HEK293 (cell line): ENCODE data around the gene AKNA.

Source experiments
- CTCF ChIA-PET: fragments of 350-600 bp; formaldehyde crosslinking; extraction: SDS; loops from one replicate; lab custom pipeline; 2021; ENCODE audit warnings: antibody characterized with exemption; lab: Yijun Ruan, JAX
- POLR2A ChIA-PET: fragments of 300-600 bp; formaldehyde crosslinking; extraction: SDS; loops from one replicate; lab custom pipeline; 2020; ENCODE audit warnings: antibody characterized with exemption, inconsistent platforms; lab: Yijun Ruan, JAX
- H3K27ac ChIP-seq: fragments of 200-500 bp; sonication (Bioruptor generic); 2 replicates; pipeline ENCODE4 v1.5.1; 2014; ENCODE audit warnings: low read depth, low read length, control low read depth, inconsistent platforms; ENCODE audit errors: extremely low read depth
- H3K36me3 ChIP-seq, 2 experiments: fragments of 200-500 bp in 1 of 2; sonication (Bioruptor generic) in 1 of 2; 1 replicate in 1 of 2; 2 replicates in 1 of 2; pipeline ENCODE4 v1.5.1; 2014 to 2017; ENCODE audit warnings: inconsistent platforms in 2 of 2, low read length in 2 of 2; ENCODE audit not compliant: control insufficient read depth in 2 of 2, insufficient read depth in 1 of 2
- H3K4me1 ChIP-seq: fragments of 200-500 bp; sonication (Bioruptor generic); 2 replicates; pipeline ENCODE4 v1.5.1; 2014; ENCODE audit warnings: mild to moderate bottlenecking, low read length, inconsistent platforms; ENCODE audit not compliant: control insufficient read depth, insufficient read depth
- H3K4me3 ChIP-seq: 2 replicates; pipeline ENCODE4 v1.5.1; 2011; ENCODE audit warnings: low read depth, mild to moderate bottlenecking, control low read depth, low read length, moderate library complexity
- H3K9me3 ChIP-seq: fragments of 200-500 bp; sonication (Bioruptor generic); 2 replicates; pipeline ENCODE4 v1.5.1; 2014; ENCODE audit warnings: low read depth, low read length, inconsistent platforms; ENCODE audit not compliant: control insufficient read depth, insufficient read depth
- AEBP2 ChIP-seq: fragments of 450-650 bp; formaldehyde crosslinking; IDR thresholded peaks from 2 replicates; pipeline ENCODE4 v1.5.1; 2016; ENCODE audit warnings: missing biosample characterization, missing genetic modification characterization, borderline replicate concordance
- HOXD13 ChIP-seq: sonication (generic); formaldehyde crosslinking; IDR thresholded peaks from 2 replicates; pipeline ENCODE4 v1.8.0; 2022; ENCODE audit warnings: missing genetic modification reagents, borderline replicate concordance
- REPIN1 ChIP-seq: fragments of 450-650 bp; formaldehyde crosslinking; IDR thresholded peaks from 2 replicates; pipeline ENCODE4 v1.5.1; 2017; ENCODE audit warnings: missing biosample characterization, missing genetic modification characterization, low read depth
- SP2 ChIP-seq: fragments of 450-650 bp; formaldehyde crosslinking; IDR thresholded peaks from 2 replicates; pipeline ENCODE4 v1.5.1; 2016; ENCODE audit warnings: missing biosample characterization, missing genetic modification characterization
- ZBTB48 ChIP-seq: fragments of 450-650 bp; formaldehyde crosslinking; IDR thresholded peaks from 2 replicates; pipeline ENCODE4 v1.5.1; 2016; ENCODE audit warnings: missing biosample characterization, missing genetic modification characterization
- ZEB2 ChIP-seq: fragments of 450-650 bp; formaldehyde crosslinking; IDR thresholded peaks from 2 replicates; pipeline ENCODE4 v1.5.1; 2016; ENCODE audit warnings: missing biosample characterization, missing genetic modification characterization
- ZFP41 ChIP-seq: fragments of 450-650 bp; formaldehyde crosslinking; IDR thresholded peaks from 2 replicates; pipeline ENCODE4 v1.5.1; 2016; ENCODE audit warnings: missing biosample characterization, missing genetic modification characterization, borderline replicate concordance
- ZFP69B ChIP-seq: fragments of 450-650 bp; formaldehyde crosslinking; IDR thresholded peaks from 2 replicates; pipeline ENCODE4 v1.5.1; 2016; ENCODE audit warnings: missing biosample characterization, missing genetic modification characterization
- ZNF132 ChIP-seq: fragments of 450-650 bp; formaldehyde crosslinking; IDR thresholded peaks from 2 replicates; pipeline ENCODE4 v1.5.1; 2017; ENCODE audit warnings: missing biosample characterization, missing genetic modification characterization, borderline replicate concordance
- ZNF248 ChIP-seq: fragments of 450-650 bp; formaldehyde crosslinking; IDR thresholded peaks from 2 replicates; pipeline ENCODE4 v1.5.1; 2017; ENCODE audit warnings: missing biosample characterization, missing genetic modification characterization
- ZNF266 ChIP-seq: fragments of 450-650 bp; formaldehyde crosslinking; IDR thresholded peaks from 2 replicates; pipeline ENCODE4 v1.5.1; 2016; ENCODE audit warnings: missing biosample characterization, missing genetic modification characterization, low read depth
- ZNF398 ChIP-seq: fragments of 450-650 bp; formaldehyde crosslinking; IDR thresholded peaks from 2 replicates; pipeline ENCODE4 v1.5.1; 2017; ENCODE audit warnings: missing biosample characterization, missing genetic modification characterization
- ZNF416 ChIP-seq: fragments of 450-650 bp; formaldehyde crosslinking; IDR thresholded peaks from 2 replicates; pipeline ENCODE4 v1.5.1; 2016; ENCODE audit warnings: missing biosample characterization, missing genetic modification characterization
- ZNF624 ChIP-seq: fragments of 450-650 bp; formaldehyde crosslinking; IDR thresholded peaks from 2 replicates; pipeline ENCODE4 v1.5.1; 2017; ENCODE audit warnings: missing biosample characterization, missing genetic modification characterization
- ZNF785 ChIP-seq: fragments of 450-650 bp; formaldehyde crosslinking; IDR thresholded peaks from 2 replicates; pipeline ENCODE4 v1.5.1; 2016; ENCODE audit warnings: missing biosample characterization, missing genetic modification characterization
- TF ChIP-seq, protein P1 (sequence below): fragments of 450-650 bp; IDR thresholded peaks from 2 replicates; pipeline ENCODE4 v1.5.1; 2018; ENCODE audit warnings: missing biosample characterization, missing genetic modification characterization
- TF ChIP-seq, protein P2 (sequence below): fragments of 450-650 bp; formaldehyde crosslinking; IDR thresholded peaks from 2 replicates; pipeline ENCODE4 v1.5.1; 2016; ENCODE audit warnings: missing biosample characterization, missing genetic modification characterization, borderline replicate concordance
- TF ChIP-seq, protein P3 (sequence below): fragments of 450-650 bp; formaldehyde crosslinking; IDR thresholded peaks from 2 replicates; pipeline ENCODE4 v1.5.1; 2017; ENCODE audit warnings: missing biosample characterization, missing genetic modification characterization

AKNA gene

DNA sequence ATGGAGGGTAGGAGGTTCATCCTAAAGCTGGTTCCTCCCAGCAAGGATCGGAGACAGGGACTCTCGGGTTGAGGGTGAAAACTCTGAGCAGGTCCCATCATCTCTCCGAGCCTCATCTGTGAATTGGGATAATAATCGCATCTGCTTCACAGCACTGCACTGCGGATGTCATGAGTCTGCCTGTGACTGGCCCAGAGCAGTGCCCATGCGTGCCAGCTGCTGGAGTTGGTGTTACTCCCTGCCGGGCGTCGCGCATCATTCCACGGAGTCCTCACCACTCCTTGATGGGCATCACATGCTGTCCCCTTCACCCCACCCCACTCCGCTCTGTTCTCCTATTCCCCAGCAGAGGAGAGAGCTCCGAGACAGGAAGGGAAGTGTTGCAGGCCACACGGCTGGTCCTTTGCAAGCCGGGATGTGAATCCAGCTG is 100.0 kb downstream of the AKNA start (continued):
- TF ChIP-seq HOXD13 (CRISPR knock-in tag) (no peak), ZFP41 (tag by site-specific recombination) (no peak), ZNF132 (tag by site-specific recombination) (no peak)

- Histone ChIP-seq H3K36me3 (peaks cover 0 to 7% of the 10 kb centered on the region in 2 experiments; a peak in 1 of 3 replicates), H3K27ac (no peak overlapping the region), H3K4me3 (no peak overlapping the region), H3K9me3 (no peaks in the 10 kb centered on the region), H3K4me1 (no peaks in the 10 kb centered on the region)
- TF ChIP-seq ZNF624 (tag by site-specific recombination) = no peak
- ChIA-PET POLR2A (interaction anchor here (1.4 kb wide), 1 partner anchor 178 kb away, joined by 3 read pairs; no protein-coding TSS in a partner anchor), CTCF (interaction anchor here (0.6 to 8.5 kb wide), 6 partner anchors 132 to 204 kb away, joined by 3 to 225 read pairs (median 6); partner anchors contain the start of gene COL27A1)
Observed at GRCh38 chr9:114287001-114287762, 100.6 kb downstream of the AKNA start.

GRCh38 chr9:114286146-114286679 is 101.6 kb downstream of the AKNA start:
- CTCF ChIA-PET = interaction anchor here (0.5 to 1.6 kb wide), 7 partner anchors 14 to 203 kb away, joined by 3 to 6 read pairs (median 3); no protein-coding TSS in a partner anchor
- POLR2A ChIA-PET = no interaction called here
- no peaks in the 10 kb centered on the region for H3K4me1 ChIP-seq

More at GRCh38 chr9:114286146-114286679, 101.6 kb downstream of the AKNA start:
- Histone ChIP-seq H3K27ac (no peak overlapping the region), H3K4me3 (no peak overlapping the region), H3K36me3 (peaks cover 0 to 5% of the 10 kb centered on the region in 2 experiments; a peak in 1 of 3 replicates), H3K9me3 (no peaks in the 10 kb centered on the region)
- TF ChIP-seq, protein P1, sequence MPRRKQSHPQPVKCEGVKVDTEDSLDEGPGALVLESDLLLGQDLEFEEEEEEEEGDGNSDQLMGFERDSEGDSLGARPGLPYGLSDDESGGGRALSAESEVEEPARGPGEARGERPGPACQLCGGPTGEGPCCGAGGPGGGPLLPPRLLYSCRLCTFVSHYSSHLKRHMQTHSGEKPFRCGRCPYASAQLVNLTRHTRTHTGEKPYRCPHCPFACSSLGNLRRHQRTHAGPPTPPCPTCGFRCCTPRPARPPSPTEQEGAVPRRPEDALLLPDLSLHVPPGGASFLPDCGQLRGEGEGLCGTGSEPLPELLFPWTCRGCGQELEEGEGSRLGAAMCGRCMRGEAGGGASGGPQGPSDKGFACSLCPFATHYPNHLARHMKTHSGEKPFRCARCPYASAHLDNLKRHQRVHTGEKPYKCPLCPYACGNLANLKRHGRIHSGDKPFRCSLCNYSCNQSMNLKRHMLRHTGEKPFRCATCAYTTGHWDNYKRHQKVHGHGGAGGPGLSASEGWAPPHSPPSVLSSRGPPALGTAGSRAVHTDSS (tag by site-specific recombination) = no peak
- TF ChIP-seq REPIN1 (tag by site-specific recombination) (no peak), ZNF398 (no peak), ZBTB48 (tag by site-specific recombination) (no peak), SP2 (no peak), ZNF248 (tag by site-specific recombination) (no peak), ZFP69B (no peak), ZNF785 (tag by site-specific recombination) (no peak), ZNF266 (no peak), ZNF416 (no peak), AEBP2 (tag by site-specific recombination) (no peak), ZEB2 (tag by site-specific recombination) (no peak)
- TF ChIP-seq, protein P2, sequence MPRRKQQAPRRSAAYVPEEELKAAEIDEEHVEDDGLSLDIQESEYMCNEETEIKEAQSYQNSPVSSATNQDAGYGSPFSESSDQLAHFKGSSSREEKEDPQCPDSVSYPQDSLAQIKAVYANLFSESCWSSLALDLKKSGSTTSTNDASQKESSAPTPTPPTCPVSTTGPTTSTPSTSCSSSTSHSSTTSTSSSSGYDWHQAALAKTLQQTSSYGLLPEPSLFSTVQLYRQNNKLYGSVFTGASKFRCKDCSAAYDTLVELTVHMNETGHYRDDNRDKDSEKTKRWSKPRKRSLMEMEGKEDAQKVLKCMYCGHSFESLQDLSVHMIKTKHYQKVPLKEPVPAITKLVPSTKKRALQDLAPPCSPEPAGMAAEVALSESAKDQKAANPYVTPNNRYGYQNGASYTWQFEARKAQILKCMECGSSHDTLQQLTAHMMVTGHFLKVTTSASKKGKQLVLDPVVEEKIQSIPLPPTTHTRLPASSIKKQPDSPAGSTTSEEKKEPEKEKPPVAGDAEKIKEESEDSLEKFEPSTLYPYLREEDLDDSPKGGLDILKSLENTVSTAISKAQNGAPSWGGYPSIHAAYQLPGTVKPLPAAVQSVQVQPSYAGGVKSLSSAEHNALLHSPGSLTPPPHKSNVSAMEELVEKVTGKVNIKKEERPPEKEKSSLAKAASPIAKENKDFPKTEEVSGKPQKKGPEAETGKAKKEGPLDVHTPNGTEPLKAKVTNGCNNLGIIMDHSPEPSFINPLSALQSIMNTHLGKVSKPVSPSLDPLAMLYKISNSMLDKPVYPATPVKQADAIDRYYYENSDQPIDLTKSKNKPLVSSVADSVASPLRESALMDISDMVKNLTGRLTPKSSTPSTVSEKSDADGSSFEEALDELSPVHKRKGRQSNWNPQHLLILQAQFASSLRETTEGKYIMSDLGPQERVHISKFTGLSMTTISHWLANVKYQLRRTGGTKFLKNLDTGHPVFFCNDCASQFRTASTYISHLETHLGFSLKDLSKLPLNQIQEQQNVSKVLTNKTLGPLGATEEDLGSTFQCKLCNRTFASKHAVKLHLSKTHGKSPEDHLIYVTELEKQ = no peak
- TF ChIP-seq, protein P3, sequence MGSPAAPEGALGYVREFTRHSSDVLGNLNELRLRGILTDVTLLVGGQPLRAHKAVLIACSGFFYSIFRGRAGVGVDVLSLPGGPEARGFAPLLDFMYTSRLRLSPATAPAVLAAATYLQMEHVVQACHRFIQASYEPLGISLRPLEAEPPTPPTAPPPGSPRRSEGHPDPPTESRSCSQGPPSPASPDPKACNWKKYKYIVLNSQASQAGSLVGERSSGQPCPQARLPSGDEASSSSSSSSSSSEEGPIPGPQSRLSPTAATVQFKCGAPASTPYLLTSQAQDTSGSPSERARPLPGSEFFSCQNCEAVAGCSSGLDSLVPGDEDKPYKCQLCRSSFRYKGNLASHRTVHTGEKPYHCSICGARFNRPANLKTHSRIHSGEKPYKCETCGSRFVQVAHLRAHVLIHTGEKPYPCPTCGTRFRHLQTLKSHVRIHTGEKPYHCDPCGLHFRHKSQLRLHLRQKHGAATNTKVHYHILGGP (tag by site-specific recombination) = no peak
